Measurements from ENCODE around the gene ITIH3.

The ITIH3 gene

DNA sequence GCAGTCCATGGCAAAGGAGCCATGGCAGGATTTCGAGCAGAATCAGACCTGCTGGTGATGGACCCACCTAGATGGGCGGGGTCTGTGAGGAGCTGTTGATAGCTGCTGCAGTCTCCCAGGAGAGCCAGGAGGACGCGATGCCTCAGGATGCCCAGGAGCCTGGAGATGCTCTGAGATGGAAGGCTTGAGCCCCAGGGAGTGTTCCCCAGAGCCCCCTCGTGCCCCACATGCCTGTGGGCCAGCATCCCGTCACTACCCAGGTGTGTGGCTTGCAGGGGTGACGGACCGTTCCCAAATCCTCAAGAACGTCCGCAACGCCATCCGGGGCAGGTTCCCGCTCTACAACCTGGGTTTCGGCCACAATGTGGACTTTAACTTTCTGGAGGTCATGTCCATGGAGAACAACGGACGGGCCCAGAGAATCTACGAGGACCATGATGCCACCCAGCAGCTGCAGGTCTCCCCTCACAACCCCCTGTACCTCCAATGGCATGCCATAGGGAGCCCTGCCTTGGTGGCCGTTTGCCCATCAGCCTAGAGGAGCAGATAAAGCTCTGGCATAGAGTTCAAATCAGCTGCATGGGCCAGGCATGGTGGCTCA, 10.5 kb upstream of the ITIH3 start:
- TF ChIP-seq ZNF565 (CRISPR knock-in tag; conservative IDR thresholded peaks at IDR 0.05; ENCODE audit: low read depth) (no peak), ISL1 (CRISPR knock-in tag; IDR thresholded peaks at IDR 0.05) (no peak), GLIS3 (CRISPR knock-in tag; IDR thresholded peaks at IDR 0.05) (no peak), BACH2 (CRISPR knock-in tag; IDR thresholded peaks at IDR 0.05; ENCODE audit: borderline replicate concordance) (no peak), ZFP3 (CRISPR knock-in tag; IDR thresholded peaks at IDR 0.05) (no peak), PPARA (CRISPR knock-in tag; IDR thresholded peaks at IDR 0.05; ENCODE audit: borderline replicate concordance) (no peak)
- TF ChIP-seq, protein P1, sequence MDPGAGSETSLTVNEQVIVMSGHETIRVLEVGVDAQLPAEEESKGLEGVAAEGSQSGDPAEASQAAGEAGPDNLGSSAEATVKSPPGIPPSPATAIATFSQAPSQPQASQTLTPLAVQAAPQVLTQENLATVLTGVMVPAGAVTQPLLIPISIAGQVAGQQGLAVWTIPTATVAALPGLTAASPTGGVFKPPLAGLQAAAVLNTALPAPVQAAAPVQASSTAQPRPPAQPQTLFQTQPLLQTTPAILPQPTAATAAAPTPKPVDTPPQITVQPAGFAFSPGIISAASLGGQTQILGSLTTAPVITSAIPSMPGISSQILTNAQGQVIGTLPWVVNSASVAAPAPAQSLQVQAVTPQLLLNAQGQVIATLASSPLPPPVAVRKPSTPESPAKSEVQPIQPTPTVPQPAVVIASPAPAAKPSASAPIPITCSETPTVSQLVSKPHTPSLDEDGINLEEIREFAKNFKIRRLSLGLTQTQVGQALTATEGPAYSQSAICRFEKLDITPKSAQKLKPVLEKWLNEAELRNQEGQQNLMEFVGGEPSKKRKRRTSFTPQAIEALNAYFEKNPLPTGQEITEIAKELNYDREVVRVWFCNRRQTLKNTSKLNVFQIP (CRISPR knock-in tag; IDR thresholded peaks at IDR 0.05; ENCODE audit: borderline replicate concordance, low read depth) = no peak
- no peak for ATAC-seq

DNA sequence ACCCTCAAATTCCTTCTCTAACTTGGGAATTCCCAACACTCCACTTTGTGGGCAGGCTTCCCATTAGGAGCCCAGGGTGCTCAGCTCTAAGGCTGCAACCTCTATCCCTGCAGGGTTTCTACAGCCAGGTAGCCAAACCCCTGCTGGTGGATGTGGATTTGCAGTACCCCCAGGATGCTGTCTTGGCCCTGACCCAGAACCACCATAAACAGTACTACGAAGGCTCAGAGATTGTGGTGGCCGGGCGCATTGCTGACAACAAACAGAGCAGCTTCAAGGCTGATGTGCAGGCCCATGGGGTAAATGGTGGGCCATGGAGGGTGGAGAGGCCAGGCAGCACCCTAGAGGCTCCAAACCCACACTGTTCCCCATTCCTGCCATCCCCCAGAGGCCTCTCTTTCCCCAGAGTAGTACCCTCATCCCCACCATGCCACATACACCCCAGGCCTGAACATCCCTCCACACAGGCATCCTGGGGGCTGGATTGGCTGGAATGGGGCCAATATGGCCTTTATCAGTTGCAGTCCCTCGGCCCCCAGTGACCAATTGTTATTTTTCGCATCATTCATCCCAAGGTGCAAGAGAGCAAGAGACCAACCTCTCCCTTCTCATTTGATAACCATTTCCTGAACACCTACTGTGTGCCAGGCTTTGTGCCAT, 9.5 kb upstream of the ITIH3 start:
- no peak for ATAC-seq
- TF ChIP-seq TCF4 (CRISPR knock-in tag; IDR thresholded peaks at IDR 0.05; ENCODE audit: borderline replicate concordance) (no peak), ZNF565 (CRISPR knock-in tag; conservative IDR thresholded peaks at IDR 0.05; ENCODE audit: low read depth) (no peak), ARNTL (CRISPR knock-in tag; IDR thresholded peaks at IDR 0.05; ENCODE audit: borderline replicate concordance, low read depth) (no peak), BACH2 (CRISPR knock-in tag; IDR thresholded peaks at IDR 0.05; ENCODE audit: borderline replicate concordance) (no peak), TOX (CRISPR knock-in tag; IDR thresholded peaks at IDR 0.05; ENCODE audit: borderline replicate concordance) (no peak), ESRRG (CRISPR knock-in tag; IDR thresholded peaks at IDR 0.05) (no peak), CSDC2 (CRISPR knock-in tag; IDR thresholded peaks at IDR 0.05) (no peak)
- TF ChIP-seq, protein P1 (CRISPR knock-in tag; IDR thresholded peaks at IDR 0.05; ENCODE audit: borderline replicate concordance, low read depth) = no peak

DNA sequence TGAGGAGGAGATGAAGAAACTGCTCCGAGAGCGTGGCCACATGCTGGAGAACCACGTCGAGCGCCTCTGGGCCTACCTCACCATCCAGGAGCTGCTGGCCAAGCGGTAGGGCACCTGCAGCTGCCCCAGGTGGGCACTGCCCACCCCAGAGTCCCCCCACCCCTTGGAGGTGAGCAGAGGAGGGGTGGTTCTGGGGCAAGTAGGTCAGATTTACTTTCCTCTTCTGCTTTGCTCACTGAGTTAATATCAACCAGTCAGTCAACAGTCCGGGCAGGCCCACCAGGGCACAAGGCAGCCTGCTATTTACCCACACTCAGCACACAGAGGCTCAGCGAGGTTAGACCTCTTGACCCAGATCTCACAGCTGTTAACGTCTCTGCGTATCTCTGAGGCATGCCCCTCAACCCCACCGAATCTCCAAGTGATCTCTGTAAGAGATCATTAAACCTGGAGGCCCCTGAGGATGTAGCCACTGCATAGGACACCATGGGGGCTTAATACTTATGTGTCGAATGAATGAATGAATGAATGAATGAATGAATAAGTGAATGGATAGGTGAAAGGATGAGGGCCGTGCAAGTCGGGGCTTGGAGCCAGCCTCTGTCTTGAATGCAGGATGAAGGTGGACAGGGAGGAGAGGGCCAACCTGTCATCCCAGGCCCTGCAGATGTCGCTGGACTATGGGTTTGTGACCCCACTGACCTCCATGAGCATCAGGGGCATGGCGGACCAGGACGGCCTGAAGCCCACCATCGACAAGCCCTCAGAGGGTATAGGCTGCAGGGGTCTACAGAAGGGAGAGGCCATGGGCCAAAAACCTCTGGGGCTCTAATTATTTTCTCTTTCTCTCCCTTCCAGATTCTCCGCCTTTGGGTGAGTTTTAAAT, 8.0 kb upstream of the ITIH3 start:
- TF ChIP-seq ZFP3 (CRISPR knock-in tag; IDR thresholded peaks at IDR 0.05) (no peak), GLIS3 (CRISPR knock-in tag; IDR thresholded peaks at IDR 0.05) (no peak), ZNF8 (CRISPR knock-in tag; IDR thresholded peaks at IDR 0.05) (no peak), ARNTL (CRISPR knock-in tag; IDR thresholded peaks at IDR 0.05; ENCODE audit: borderline replicate concordance, low read depth) (no peak), TOX (CRISPR knock-in tag; IDR thresholded peaks at IDR 0.05; ENCODE audit: borderline replicate concordance) (no peak), TCF4 (CRISPR knock-in tag; IDR thresholded peaks at IDR 0.05; ENCODE audit: borderline replicate concordance) (no peak), ESRRG (CRISPR knock-in tag; IDR thresholded peaks at IDR 0.05) (no peak), PPARA (CRISPR knock-in tag; IDR thresholded peaks at IDR 0.05; ENCODE audit: borderline replicate concordance) (no peak)
- TF ChIP-seq, protein P2, sequence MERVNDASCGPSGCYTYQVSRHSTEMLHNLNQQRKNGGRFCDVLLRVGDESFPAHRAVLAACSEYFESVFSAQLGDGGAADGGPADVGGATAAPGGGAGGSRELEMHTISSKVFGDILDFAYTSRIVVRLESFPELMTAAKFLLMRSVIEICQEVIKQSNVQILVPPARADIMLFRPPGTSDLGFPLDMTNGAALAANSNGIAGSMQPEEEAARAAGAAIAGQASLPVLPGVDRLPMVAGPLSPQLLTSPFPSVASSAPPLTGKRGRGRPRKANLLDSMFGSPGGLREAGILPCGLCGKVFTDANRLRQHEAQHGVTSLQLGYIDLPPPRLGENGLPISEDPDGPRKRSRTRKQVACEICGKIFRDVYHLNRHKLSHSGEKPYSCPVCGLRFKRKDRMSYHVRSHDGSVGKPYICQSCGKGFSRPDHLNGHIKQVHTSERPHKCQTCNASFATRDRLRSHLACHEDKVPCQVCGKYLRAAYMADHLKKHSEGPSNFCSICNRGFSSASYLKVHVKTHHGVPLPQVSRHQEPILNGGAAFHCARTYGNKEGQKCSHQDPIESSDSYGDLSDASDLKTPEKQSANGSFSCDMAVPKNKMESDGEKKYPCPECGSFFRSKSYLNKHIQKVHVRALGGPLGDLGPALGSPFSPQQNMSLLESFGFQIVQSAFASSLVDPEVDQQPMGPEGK (CRISPR knock-in tag; IDR thresholded peaks at IDR 0.05; ENCODE audit: borderline replicate concordance) = no peak
- TF ChIP-seq, protein P1 (CRISPR knock-in tag; IDR thresholded peaks at IDR 0.05; ENCODE audit: borderline replicate concordance, low read depth) = no peak
- TF ChIP-seq, protein P3, sequence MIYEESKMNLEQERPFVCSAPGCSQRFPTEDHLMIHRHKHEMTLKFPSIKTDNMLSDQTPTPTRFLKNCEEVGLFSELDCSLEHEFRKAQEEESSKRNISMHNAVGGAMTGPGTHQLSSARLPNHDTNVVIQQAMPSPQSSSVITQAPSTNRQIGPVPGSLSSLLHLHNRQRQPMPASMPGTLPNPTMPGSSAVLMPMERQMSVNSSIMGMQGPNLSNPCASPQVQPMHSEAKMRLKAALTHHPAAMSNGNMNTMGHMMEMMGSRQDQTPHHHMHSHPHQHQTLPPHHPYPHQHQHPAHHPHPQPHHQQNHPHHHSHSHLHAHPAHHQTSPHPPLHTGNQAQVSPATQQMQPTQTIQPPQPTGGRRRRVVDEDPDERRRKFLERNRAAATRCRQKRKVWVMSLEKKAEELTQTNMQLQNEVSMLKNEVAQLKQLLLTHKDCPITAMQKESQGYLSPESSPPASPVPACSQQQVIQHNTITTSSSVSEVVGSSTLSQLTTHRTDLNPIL (CRISPR knock-in tag; IDR thresholded peaks at IDR 0.05; ENCODE audit: low read depth) = no peak
- ATAC-seq = no peak

All from SK-N-SH treated with all-trans-retinoic acid at 6 μM for 48 hours (cell line).